Lower leg skin (tissue), 4 donors: ENCODE data around the gene ADAM17. TPM values are rescaled to one million over a fixed set of nuclear protein-coding genes. Genes with fewer than 3 reads are reported as not detected.

Experiments used
- DNase-seq, 2 donors: peaks; one replicate each; pipeline ENCODE4 v3.0.0-alpha.2; 2019; ENCODE audit warnings: low spot score in 2 of 2
- H3K4me3 ChIP-seq: fragments of 200-600 bp; sonication (generic); 2 replicates; pipeline ENCODE4 v1.5.1; 2017; ENCODE audit warnings: mild to moderate bottlenecking, low read depth; ENCODE audit not compliant: poor library complexity, severe bottlenecking
- POLR2A ChIP-seq, 2 donors: fragments of 450-650 bp; IDR thresholded peaks; one replicate each; pipeline ENCODE4 v1.6.1; 2016 to 2017; ENCODE audit warnings: antibody characterized with exemption in 2 of 2, mild to moderate bottlenecking in 1 of 2, moderate library complexity in 1 of 2
- WGBS, 2 donors: methylation state at CpG; one replicate each; pipeline ENCODE4 v1.1.5; 2018; 5-methylcytosine and 5-hydroxymethylcytosine counted together
- intact Hi-C: fragments of 100-400 bp; cut with DNase I; formaldehyde crosslinking; loops from one replicate; pipeline ENCODE4 v1.15.0; 2023; ENCODE audit warnings: low total_unique reads
- total RNA-seq, 4 donors: library from RNA; depleted of rRNA; stranded (reverse); fragments of >200 nt; gene quantifications; one replicate each; pipeline ENCODE4 v1.1.0, GENCODE V29; 2016
- TF ChIP-seq, protein P1 (sequence below), 3 donors: fragments of 450-650 bp; IDR thresholded peaks; one replicate each; pipeline ENCODE4 v1.5.1; 2016; ENCODE audit warnings: antibody characterized with exemption in 3 of 3, mild to moderate bottlenecking in 3 of 3, moderate library complexity in 2 of 3

ADAM17 gene
- total RNA-seq, 4 donors from 2014 or later: 23.0 to 29.8 (median 27.5) TPM

DNA sequence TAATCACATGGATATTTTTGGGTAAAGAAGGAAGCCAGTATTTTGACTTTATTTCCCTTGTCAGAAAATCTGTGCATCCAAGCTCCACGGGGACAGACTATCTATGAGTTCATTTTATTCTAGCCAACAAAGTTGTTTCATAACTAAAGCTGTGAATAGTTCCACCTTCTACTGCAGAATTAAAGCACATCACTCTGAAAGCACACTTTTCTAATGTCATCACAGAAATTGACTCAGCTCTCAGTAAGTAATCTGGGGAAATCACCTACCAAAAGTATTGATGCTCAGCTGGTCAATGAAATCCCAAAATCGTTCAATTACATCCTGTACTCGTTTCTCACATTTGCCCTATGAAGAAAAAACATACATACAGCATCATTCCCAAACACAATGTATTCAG lies 62.2 kb downstream of the ADAM17 start:
- no peak for DNase-seq
- H3K4me3 ChIP-seq: no peak overlapping the region
- no peak for TF ChIP-seq POLR2A (IDR thresholded peaks at IDR 0.05)
- TF ChIP-seq, protein P1, sequence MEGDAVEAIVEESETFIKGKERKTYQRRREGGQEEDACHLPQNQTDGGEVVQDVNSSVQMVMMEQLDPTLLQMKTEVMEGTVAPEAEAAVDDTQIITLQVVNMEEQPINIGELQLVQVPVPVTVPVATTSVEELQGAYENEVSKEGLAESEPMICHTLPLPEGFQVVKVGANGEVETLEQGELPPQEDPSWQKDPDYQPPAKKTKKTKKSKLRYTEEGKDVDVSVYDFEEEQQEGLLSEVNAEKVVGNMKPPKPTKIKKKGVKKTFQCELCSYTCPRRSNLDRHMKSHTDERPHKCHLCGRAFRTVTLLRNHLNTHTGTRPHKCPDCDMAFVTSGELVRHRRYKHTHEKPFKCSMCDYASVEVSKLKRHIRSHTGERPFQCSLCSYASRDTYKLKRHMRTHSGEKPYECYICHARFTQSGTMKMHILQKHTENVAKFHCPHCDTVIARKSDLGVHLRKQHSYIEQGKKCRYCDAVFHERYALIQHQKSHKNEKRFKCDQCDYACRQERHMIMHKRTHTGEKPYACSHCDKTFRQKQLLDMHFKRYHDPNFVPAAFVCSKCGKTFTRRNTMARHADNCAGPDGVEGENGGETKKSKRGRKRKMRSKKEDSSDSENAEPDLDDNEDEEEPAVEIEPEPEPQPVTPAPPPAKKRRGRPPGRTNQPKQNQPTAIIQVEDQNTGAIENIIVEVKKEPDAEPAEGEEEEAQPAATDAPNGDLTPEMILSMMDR (IDR thresholded peaks at IDR 0.05): no peak
- intact Hi-C loops: no loop called here
- WGBS, 2 donors: 84 to 85% methylated on average over 3 of the region's 3 CpGs

DNA sequence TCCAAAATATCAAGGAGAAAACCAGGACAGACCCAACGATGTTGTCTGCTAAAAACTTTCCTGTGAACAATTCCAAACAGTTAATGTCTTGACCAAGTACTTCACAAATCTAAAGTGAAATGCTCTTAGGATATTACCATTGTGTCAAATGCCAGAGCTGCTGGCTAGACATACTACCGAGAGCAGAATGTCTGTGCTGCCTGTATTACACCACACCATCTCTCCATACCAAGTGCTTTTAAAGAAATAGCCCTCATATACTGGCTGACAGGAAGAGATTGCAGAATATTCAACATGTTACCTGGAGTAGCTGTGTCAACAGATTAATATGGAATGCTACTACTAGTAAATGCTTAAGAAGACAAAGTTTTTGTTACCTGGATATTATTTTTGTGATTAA lies 62.7 kb downstream of the ADAM17 start:
- no peak for DNase-seq
- 58 to 62% methylated on average over 2 of the region's 2 CpGs for WGBS, 2 donors
- intact Hi-C loops: no loop called here
- no peak for TF ChIP-seq POLR2A (IDR thresholded peaks at IDR 0.05)
- TF ChIP-seq, protein P1 (IDR thresholded peaks at IDR 0.05): no peak
- H3K4me3 ChIP-seq: no peak overlapping the region

DNA sequence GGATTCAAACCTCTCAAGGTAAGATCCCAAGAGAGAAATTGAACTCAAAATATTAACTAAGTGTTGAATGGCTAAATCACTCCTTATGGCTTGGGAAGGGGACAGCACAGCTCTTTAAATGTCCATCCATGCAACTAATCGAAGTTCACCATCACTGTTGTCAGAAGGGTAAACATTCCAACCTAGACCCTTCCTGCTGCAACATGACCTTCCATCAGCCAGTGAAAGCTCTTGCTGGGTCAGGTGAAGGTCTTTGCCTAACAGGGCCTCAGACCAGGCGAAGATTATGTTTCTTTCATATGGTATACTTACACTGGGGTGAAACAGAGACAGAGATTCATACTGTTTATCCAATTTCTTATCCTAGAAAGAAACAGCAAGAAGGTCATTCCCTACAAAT lies 64.8 kb downstream of the ADAM17 start:
- no peak for DNase-seq
- TF ChIP-seq POLR2A (IDR thresholded peaks at IDR 0.05): no peak
- TF ChIP-seq, protein P1 (IDR thresholded peaks at IDR 0.05): no peak
- H3K4me3 ChIP-seq: no peak overlapping the region
- 83 to 93% methylated on average over 2 of the region's 2 CpGs for WGBS, 2 donors
- intact Hi-C loops: no loop called here

DNA sequence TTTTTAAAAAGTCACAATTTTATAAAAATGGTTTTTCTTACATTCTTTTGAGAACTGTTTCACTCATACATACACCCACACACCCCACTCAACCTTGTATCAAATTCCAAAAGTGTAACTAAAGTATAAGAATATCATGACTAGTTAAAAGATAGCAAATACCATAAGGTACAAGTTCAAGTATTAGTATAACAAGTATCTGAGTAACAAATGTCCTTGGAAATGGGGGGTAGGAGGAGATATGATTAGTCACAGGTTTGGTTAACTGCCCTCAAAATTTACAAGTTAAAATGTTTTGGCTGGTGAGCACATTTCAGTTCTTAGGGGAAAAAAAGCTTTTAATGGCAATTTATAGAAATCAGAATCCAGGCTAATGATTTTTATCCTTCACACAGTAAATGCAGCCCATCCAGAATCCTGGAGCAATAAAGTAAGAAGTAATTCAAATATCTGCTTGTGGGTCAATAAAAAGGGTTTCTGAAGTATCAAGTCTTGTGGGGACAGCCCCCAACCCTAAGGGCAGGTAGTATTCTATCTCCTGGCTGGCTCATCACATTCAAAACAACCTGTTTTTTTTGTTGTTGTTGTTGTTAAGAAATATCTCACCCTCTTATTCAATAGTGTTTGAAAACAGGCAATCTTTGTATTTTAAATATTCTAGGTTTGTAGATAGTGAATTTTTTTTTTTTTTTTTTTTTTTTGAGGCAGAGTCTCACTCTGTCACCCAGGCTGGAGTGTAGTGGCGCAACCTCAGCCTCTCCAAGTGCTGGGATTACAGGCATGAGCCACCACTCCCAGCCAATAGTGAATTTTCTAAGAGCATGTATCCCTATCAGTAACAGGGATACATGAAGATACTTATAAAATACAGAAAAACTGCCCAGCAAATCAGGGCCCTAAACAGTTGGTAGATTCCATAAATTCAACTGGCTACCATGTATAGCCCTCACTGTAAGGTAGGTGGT lies 66.8 kb downstream of the ADAM17 start:
- TF ChIP-seq, protein P1 (IDR thresholded peaks at IDR 0.05): no peak
- no peak for TF ChIP-seq POLR2A (IDR thresholded peaks at IDR 0.05)
- WGBS, 2 donors: 100% methylated on average over 1 of the region's 1 CpG

DNA sequence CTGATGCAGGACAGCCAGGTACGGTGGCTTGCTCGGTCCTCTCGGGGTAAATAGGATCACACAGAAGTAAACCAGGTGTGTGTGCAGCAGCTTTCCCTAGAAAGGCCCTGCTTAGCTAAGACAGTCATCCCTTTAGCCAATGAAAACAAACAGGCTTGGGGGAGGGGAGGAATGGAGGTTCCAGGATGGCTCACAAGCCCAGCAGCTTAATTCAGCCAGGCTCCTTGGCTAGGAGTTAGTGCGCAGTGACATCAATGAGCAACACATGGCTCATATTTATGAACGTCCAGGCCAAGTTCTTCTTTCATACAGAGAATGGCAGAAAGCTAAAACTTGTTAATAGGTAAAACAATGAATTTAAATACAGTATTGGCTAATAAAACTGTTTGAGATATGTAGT lies 71.1 kb downstream of the ADAM17 start:
- intact Hi-C loops: no loop called here
- no peak for DNase-seq
- no peak overlapping the region for H3K4me3 ChIP-seq
- TF ChIP-seq, protein P1 (IDR thresholded peaks at IDR 0.05): no peak
- TF ChIP-seq POLR2A (IDR thresholded peaks at IDR 0.05): no peak
- WGBS, 2 donors: 84 to 85% methylated on average over 5 of the region's 5 CpGs

More for the DNA sequence above, 66.8 kb downstream of the ADAM17 start:
- intact Hi-C loops: no loop called here
- H3K4me3 ChIP-seq: no peak overlapping the region
- no peak for DNase-seq
